ENCODE data around the gene MTF2.
"Not testable (repeated sequence)": the region's sequence is repeated elsewhere in the genome, so short reads cannot be mapped to it uniquely, and the experiment has no call there.

MTF2 gene

GRCh38 chr1:93078986-93079654, at the start of gene MTF2:
Gene MTF2 (plus strand): TSS chr1:93079283. CDS start chr1:93079527, 244 bp downstream.
- peak within 1 kb of the TSS; percentile 82 for H3K27ac ChIP-seq
- TF ChIP-seq EZH2 (IDR thresholded peaks at IDR 0.05) (no peak), FOXP2 (optimal IDR thresholded peaks at IDR 0.05; ENCODE audit: control extremely low read depth, extremely low read length, insufficient read depth) (peak; percentile 95), POLR2AphosphoS5 (IDR thresholded peaks at IDR 0.05; ENCODE audit: borderline replicate concordance, low read depth, low read length) (peak; percentile 99)

DNA sequence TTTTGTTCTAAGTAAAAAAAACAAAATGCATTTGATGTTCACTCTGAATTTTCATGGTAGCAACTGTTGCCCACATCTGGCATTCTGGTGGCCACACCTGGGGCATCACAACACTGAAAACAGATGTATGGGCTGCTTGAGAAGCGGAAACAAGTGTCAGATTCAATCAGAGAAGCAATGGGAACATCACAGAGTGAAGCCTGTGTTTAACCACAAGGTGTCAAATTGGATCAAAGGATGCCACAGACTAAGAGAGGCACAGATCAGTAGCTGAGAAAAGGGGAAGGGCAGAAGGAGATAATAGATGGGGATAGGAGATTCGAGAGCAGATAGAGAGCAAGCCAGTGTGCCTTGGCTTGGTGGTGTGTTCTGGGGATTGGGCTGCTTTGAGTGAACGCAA, 49.8 kb upstream of the MTF2 start:
- no peak for TF ChIP-seq FOXP2 (optimal IDR thresholded peaks at IDR 0.05; ENCODE audit: control extremely low read depth, extremely low read length, insufficient read depth)
- no peak for TF ChIP-seq EZH2 (IDR thresholded peaks at IDR 0.05)
- TF ChIP-seq POLR2AphosphoS5 (IDR thresholded peaks at IDR 0.05; ENCODE audit: borderline replicate concordance, low read depth, low read length) = no peak
- Histone ChIP-seq H3K9me3 (ENCODE audit: low read depth, low read length) (no peaks in the 10 kb centered on the region), H3K4me3 (no peak overlapping the region), H3K9ac (ENCODE audit: insufficient read length) (no peak overlapping the region), H3K27ac (no peak overlapping the region), H3K36me3 (ENCODE audit: insufficient read depth, low read length) (no peaks in the 10 kb centered on the region)
- DNase-seq (ENCODE audit: low read depth, low spot score) = no peak

More at GRCh38 chr1:93078986-93079654, at the start of gene MTF2:
- H3K36me3 ChIP-seq (ENCODE audit: insufficient read depth, low read length) = peaks cover 24% of the 10 kb centered on the region
- H3K9ac ChIP-seq (ENCODE audit: insufficient read length) = peak within 1 kb of the TSS; percentile 93
- peak within 1 kb of the TSS; percentile 83 for H3K4me3 ChIP-seq
- peak; percentile 81 for DNase-seq (ENCODE audit: low read depth, low spot score)
- peaks cover 12% of the 10 kb centered on the region for H3K9me3 ChIP-seq (ENCODE audit: low read depth, low read length)

GRCh38 chr1:93030191-93030590, 48.9 kb upstream of the MTF2 start:
- H3K9me3 ChIP-seq (ENCODE audit: low read depth, low read length); H3K9ac ChIP-seq (ENCODE audit: insufficient read length); H3K27ac ChIP-seq; H3K4me3 ChIP-seq; DNase-seq (ENCODE audit: low read depth, low spot score); H3K36me3 ChIP-seq (ENCODE audit: insufficient read depth, low read length): not testable (repeated sequence)

GRCh38 chr1:93031711-93032110, 47.4 kb upstream of the MTF2 start:
- DNase-seq (ENCODE audit: low read depth, low spot score) = no peak
- Histone ChIP-seq H3K4me3 (no peak overlapping the region), H3K9ac (ENCODE audit: insufficient read length) (no peak overlapping the region), H3K9me3 (ENCODE audit: low read depth, low read length) (no peaks in the 10 kb centered on the region), H3K27ac (no peak overlapping the region), H3K36me3 (ENCODE audit: insufficient read depth, low read length) (no peaks in the 10 kb centered on the region)
- TF ChIP-seq POLR2AphosphoS5 (IDR thresholded peaks at IDR 0.05; ENCODE audit: borderline replicate concordance, low read depth, low read length) (no peak), EZH2 (IDR thresholded peaks at IDR 0.05) (no peak), FOXP2 (optimal IDR thresholded peaks at IDR 0.05; ENCODE audit: control extremely low read depth, extremely low read length, insufficient read depth) (no peak)

DNA sequence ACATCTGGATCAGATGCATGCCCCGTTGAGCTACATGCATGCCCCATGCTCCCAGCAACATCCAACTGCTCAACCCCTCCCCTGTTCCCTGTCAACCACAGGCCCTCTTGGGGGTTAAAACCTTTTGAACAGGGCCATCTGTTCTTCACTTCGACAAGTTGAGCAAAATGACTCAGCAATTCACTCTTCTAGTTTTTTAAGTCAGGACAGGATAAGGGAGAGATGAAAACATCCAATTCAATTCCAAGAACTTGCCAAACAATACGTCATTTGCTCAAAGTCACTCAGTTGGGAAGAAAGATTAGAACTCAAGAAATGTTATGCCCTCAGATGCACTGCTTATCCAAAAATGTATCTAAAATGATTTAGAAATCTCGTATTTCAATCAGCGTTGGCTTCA, 46.1 kb upstream of the MTF2 start:
- DNase-seq (ENCODE audit: low read depth, low spot score) = no peak
- H3K4me3 ChIP-seq = no peak overlapping the region
- H3K27ac ChIP-seq = no peak overlapping the region

GRCh38 chr1:93033785-93034184, 45.3 kb upstream of the MTF2 start:
- no peak overlapping the region for H3K4me3 ChIP-seq
- no peak for DNase-seq (ENCODE audit: low read depth, low spot score)
- no peak overlapping the region for H3K27ac ChIP-seq
- no peak for TF ChIP-seq POLR2AphosphoS5 (IDR thresholded peaks at IDR 0.05; ENCODE audit: borderline replicate concordance, low read depth, low read length)
- no peak for TF ChIP-seq EZH2 (IDR thresholded peaks at IDR 0.05)
- no peak for TF ChIP-seq FOXP2 (optimal IDR thresholded peaks at IDR 0.05; ENCODE audit: control extremely low read depth, extremely low read length, insufficient read depth)
- no peaks in the 10 kb centered on the region for H3K9me3 ChIP-seq (ENCODE audit: low read depth, low read length)
- no peak overlapping the region for H3K9ac ChIP-seq (ENCODE audit: insufficient read length)
- no peaks in the 10 kb centered on the region for H3K36me3 ChIP-seq (ENCODE audit: insufficient read depth, low read length)

More for the DNA sequence above, 46.1 kb upstream of the MTF2 start:
- no peak overlapping the region for H3K9ac ChIP-seq (ENCODE audit: insufficient read length)
- H3K9me3 ChIP-seq (ENCODE audit: low read depth, low read length) = no peaks in the 10 kb centered on the region
- TF ChIP-seq FOXP2 (optimal IDR thresholded peaks at IDR 0.05; ENCODE audit: control extremely low read depth, extremely low read length, insufficient read depth) = no peak
- H3K36me3 ChIP-seq (ENCODE audit: insufficient read depth, low read length) = no peaks in the 10 kb centered on the region

GRCh38 chr1:93034397-93034796, 44.7 kb upstream of the MTF2 start:
- no peak overlapping the region for H3K27ac ChIP-seq
- TF ChIP-seq FOXP2 (optimal IDR thresholded peaks at IDR 0.05; ENCODE audit: control extremely low read depth, extremely low read length, insufficient read depth) = no peak
- TF ChIP-seq POLR2AphosphoS5 (IDR thresholded peaks at IDR 0.05; ENCODE audit: borderline replicate concordance, low read depth, low read length) = no peak
- no peak for TF ChIP-seq EZH2 (IDR thresholded peaks at IDR 0.05)
- DNase-seq (ENCODE audit: low read depth, low spot score) = no peak
- no peaks in the 10 kb centered on the region for H3K36me3 ChIP-seq (ENCODE audit: insufficient read depth, low read length)
- H3K4me3 ChIP-seq = no peak overlapping the region
- H3K9me3 ChIP-seq (ENCODE audit: low read depth, low read length) = no peaks in the 10 kb centered on the region
- H3K9ac ChIP-seq (ENCODE audit: insufficient read length) = no peak overlapping the region

DNA sequence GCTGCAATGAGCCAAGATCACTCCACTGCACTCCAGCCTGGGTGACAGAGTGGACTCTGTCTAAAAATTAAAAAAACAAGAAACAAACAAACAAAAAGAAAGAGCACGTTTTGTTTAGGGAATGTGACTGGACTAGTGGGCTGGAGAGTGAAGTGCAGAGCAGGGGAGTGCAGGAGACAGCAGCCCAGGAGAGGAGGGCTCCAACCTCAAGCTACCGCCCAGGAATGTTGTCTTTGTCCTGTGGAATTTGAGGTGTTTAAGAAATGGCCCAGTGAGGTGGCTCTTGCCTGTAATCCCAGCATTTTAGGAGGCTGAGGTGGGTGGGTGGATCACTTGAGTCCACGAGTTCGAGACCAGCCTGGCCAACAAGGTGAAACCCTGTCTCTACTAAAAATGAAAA, 42.4 kb upstream of the MTF2 start:
- Histone ChIP-seq H3K9me3 (ENCODE audit: low read depth, low read length) (no peaks in the 10 kb centered on the region), H3K27ac (no peak overlapping the region), H3K36me3 (ENCODE audit: insufficient read depth, low read length) (no peaks in the 10 kb centered on the region), H3K9ac (ENCODE audit: insufficient read length) (no peak overlapping the region), H3K4me3 (no peak overlapping the region)
- TF ChIP-seq EZH2 (IDR thresholded peaks at IDR 0.05) (no peak), FOXP2 (optimal IDR thresholded peaks at IDR 0.05; ENCODE audit: control extremely low read depth, extremely low read length, insufficient read depth) (no peak)
- no peak for DNase-seq (ENCODE audit: low read depth, low spot score)
